HG02973 (cell line): ENCODE measurements around the gene WNT16.
"Not testable (repeated sequence)": the region's sequence is repeated elsewhere in the genome, so short reads cannot be mapped to it uniquely, and the experiment has no call there.

ENCODE experiments used
- ATAC-seq: cut with Tn5 transposase; IDR thresholded peaks from one replicate; pipeline ENCODE4 v1.9.1; 2021; ENCODE audit warnings: moderate library complexity; ENCODE audit not compliant: unreplicated experiment

The WNT16 gene, protein sequence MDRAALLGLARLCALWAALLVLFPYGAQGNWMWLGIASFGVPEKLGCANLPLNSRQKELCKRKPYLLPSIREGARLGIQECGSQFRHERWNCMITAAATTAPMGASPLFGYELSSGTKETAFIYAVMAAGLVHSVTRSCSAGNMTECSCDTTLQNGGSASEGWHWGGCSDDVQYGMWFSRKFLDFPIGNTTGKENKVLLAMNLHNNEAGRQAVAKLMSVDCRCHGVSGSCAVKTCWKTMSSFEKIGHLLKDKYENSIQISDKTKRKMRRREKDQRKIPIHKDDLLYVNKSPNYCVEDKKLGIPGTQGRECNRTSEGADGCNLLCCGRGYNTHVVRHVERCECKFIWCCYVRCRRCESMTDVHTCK

DNA sequence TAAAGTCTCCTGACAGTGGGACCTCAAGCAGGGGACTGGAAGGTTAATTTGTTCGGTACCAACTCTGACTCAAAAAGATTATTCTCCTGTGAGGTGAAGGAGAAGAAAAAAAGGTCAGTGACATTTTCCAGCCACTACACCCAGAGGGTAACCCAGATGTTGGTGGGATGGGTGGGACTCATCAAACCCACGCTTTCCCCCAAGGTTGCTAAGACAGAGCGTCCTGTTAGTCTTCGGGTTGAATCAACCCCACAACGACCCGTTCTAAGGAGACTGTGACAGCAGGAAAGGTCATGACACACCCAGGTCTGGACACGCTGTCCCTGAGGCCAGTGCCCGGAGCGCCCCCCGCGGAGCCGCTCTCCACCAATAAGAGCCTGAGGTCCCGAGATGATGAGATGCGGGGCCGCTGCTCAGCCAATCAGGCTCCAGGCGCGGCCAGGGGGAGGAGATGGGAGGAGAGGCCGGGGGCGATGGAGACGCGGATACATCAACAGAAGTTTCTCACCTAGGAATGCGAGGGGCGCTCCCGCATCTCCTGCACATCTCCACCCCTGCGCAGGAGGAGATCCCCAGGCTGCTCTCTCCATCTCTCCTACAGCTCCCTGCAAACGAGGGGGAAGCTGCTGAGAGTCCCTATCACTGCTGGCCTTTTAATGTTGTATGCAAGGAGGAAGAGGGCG, at the start of gene WNT16:
Gene WNT16, plus strand, starts transcription at position 493 of the 683 bp plus-strand sequence. CDS start 293 bp downstream, outside the sequence.
- ATAC-seq: no peak

DNA sequence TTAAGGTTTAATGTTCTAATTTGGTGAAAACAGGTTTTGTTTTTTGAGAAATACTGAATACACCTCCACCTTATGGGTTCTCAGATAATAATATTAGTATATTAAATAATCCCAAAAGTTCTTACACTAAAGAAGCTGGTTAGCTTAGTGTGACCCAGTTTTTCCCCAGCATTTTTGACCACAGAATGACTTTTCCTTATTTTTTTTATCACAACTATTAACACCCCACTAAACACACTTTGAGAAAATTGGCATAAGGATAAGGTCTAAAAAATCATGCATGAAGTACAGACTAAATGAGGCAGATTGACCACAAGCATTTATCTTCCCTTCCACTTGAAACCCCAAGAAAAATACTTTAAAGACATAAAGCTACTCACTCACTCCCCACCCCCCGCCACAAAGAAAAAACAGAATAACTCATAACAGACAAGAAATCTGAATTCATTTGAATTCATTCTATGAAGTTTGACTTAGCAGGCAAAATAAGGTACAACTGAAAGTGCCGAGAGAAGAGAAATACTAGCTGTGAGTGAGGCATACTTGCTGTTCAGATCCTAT, 49.7 kb upstream of the WNT16 start:
- ATAC-seq: no peak

DNA sequence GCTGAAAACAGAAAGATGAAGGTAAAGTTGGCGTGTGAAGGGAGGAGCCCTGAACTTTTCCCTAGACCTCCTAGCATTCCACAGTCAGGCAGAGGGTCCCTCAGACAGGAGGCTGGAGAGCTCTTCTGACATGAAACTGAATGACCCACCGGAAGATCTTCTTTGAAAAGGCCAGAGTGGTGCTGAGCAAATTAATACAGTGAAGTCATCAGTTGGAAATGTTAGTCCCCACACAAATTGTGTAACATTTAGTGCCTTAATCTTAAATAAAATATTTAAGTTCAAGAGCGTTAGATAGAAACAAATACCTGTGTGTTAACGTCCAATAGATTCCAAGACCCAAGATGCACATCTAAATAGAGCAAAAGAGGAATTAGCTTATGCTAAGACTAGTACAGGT, 49.0 kb upstream of the WNT16 start:
- ATAC-seq: no peak

DNA sequence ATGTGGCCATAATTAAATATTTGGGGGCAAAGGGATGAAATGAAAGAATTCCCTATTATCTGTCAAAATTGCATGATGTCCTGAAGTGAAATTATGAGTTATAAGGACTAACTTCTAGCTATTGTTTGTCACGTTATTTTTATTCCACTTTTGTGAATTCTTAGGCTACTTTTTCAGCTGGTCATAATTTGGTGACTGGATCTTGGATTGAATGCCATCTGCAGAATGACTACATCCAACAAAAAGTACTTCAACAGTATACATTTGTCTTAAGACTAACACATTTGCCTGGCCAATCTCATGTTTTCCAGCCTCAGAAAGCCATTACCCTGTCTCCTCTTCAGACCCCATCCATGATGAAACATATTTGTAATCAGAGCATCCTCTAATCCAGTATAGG, 48.1 kb upstream of the WNT16 start:
- ATAC-seq: no peak

DNA sequence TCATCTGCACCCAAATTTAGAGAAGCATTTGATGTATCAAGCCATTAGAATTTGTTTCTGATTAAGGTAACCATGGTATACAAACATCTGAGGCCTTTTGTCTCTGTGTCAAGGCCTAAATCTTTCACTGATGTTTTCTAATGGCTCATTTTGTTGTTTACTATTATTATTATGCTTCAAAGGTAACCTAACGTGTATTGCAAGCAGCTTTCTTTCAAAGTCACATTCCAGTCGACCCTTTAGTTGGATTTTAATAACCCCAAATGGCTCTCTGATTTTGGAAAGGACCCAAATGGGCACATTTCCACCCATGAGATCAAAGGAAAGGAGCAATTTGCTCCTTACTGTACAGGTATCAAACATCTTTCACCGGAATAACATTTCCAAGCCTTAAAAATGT, 46.7 kb upstream of the WNT16 start:
- ATAC-seq: no peak

DNA sequence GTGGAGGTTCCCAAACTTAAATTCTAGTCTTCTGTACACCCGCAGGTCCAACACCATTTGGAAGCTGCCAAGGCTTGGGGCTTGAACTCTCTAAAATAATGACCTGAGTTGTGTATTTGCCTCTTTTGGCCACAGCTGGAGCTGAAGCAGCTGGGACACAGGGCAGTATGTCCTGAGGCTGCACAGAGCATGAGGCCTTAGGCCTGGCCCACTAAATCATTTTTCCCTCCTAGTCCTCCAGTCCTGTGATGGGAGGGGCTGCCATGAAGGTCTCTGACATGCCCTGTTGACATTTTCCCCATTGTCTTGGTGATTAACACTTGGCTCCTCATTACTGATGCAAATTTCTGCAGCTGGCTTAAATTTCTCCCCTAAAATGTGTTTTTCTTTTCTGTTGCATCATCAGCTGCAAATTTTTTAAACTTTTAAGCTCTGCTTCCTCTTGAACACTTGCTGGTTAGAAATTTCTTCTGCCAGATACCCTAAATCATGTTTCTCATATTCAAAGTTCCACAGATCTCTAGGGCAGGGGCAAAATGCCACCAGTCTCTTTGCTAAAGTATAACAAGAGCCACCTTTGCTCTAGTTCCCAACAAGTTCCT, 43.6 kb upstream of the WNT16 start:
- ATAC-seq: no peak

DNA sequence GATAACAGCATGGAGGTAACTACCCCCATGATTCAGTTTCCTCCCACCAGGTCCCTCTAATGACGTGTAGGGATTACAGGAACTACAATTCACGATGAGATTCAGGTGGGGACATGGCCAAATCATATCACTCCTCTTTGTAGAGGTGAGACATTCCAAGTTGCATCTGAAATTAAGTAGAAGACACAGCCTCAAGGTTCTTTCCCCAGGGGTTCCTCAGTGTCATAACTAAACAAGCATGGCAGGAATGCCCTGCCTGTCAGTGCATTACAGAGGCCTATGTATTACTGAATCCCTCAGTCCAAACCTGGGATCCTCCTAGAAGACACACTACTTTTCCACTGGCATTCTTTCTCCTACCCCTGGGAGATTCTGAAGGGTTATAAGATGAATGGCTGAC, 42.6 kb upstream of the WNT16 start:
- no peak for ATAC-seq

DNA sequence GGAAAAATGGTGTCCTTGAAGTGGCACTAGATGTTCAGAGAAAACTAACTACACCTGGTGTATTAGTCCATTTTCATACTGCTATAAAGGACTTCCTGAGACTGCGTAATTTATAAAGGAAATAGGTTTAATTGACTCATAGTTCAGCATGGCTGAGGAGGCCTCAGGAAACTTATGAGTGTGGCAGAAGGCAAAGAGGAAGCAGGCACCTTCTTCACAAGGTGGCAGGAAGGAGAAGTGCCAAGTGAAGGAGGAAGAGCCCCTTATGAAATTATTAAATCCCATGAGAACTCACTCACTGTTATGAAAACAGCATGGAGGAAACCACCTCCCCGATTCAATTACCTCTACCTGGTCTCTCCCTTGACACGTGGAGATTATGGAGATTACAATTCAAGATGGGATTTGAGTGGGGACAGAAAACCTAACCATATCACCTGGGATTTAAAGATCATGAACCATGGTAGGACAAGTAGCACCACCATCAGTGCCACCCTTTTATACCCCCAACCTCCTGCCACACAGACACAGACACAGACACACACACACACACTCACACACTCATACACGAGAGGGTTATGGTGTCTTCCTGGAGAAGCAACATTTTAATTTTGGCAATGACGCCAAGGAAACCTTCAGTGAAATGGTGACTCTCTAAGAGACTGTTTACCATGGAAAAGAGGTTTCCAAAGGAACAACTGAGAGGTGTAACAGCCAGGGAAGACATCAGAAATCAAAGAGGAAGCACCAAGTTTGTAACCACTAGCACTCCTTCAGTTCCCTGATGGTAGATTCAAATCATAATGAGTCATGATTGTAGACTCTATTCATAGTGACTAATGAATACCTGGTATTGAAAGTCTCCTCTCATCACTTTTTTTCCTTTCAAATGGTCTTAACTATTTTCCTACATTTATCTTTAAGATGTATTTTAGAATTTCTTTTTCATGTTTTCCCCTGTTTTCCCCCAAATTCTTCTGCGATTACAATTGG, 41.8 kb upstream of the WNT16 start:
- ATAC-seq: no peak

DNA sequence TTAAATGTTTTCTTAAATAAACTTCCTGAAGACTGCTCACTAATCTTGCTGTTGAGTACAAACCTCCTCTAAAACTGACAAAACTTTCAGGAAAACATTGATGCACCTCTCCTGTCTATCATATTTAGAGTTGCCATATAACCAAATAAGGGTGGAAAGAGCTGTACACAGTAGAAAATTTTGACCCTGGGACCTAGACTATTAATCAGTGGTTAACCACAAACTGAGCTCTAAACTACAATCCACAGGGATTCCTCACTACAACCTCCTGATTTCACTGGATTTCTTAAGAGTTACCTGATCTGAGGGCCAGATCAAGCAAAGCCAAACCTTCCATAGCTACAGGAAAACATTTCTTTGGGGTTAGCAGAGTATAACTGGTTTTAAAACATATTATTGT, 39.9 kb upstream of the WNT16 start:
- ATAC-seq: no peak

DNA sequence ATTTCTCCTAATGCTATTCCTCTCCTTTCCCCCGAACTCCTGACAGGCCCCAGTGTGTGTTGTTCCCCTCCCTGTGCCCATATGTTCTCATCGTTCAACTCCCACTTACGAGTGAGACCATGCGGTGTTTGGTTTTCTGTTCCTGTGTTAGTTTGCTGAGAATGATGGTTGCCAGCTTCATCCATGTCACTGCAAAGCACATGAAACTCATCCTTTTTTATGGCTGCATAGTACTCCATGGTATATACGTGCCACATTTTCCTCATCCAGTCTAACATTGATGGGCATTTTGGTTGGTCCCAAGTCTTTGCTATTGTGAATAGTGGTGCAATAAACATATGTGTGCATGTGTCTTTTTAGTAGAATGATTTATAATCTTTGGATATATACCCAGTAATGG, 38.9 kb upstream of the WNT16 start:
- not testable (repeated sequence) for ATAC-seq

DNA sequence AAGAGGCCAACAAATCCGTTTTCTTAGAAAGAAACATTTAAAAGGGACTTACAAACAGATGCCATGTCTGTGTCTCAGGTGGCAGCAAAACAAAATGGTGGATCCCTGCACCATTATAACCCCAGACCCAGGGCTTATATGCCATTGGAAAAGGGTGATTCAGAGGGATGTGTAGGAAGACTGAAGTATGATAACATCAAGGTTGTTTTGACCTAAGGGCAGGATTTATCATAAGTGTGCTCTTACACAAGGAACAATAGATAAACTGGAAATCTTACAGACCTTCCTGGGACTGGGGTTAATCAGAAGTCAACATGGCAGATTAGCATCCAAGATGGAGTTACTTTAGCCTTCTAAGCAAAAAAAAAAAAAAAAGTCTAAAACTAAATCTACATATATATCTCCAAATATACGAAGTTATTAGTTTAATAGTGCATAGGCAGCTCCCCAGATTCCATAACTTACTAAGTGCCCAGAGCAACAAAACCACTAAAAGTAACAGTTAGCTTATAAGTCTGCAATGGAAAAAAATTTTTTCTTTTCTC, 34.3 kb upstream of the WNT16 start:
- no peak for ATAC-seq

DNA sequence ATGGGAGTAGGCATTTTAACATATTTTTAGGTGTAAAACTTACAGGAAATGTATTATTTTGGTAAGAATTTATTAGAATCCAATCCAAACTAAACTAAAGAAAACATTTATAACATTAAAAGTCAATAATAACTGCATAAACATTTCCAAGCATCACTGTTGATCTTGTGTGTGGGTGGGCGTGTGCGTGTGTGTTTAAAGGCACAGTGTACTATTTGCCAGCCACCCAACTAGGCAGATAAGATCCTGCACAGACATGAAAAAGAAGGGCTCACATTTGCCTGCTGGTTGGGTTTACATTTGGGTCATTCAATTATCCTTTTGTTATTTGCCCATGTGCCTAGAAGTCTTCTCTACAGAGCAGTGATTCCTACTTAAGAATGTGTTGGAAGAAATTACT, 31.0 kb upstream of the WNT16 start:
- no peak for ATAC-seq

DNA sequence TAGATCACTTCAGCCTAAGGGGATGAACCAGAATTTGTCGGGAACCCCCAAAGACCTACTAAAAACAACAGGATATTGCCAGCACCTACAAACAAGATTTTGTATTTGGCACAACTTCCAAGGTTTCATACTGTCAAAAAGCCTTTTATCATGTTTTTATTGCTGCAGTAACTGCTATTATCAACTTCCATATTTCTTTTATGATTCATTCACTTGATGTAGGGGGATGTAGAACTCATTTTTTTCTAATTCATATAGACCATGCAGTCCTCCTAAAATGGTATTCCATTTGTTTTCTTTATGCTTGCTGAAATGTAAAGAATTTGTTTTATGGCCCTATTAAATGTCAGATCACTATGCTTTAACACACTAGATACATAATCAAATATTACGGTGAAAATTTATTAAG, 30.0 kb upstream of the WNT16 start:
- no peak for ATAC-seq

DNA sequence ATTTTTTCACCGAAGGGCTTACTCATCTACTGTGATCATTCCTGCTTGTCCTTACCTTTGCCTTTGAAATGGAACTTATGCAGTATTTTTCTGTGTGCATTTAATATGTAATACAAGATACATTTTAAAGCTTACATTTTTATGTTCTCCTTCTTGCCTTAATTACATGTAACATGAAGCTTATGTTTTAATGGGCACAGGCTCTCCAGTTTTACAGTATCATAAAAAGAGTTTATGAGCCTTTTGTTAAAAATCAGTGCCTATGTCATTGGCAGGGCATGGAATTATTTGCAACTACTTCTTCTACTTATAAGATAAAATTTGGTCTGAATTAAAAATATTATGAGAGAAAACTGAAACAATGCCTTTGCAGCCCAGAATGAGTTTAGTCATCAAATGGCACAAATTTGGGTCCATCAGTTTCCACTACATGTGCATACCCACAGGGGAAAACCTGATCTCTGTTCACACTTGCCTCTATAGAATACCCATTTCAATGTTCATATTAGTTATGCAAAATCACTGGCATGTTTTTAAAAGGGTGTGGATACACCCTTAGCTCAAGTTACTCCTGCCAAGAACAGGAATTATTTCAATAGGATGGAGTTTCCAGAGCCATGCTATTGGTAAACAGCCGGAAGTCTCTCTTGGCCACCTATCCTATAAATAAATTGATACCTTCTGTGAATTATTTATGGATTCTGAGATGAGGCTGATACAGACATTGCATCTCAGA, 27.9 kb upstream of the WNT16 start:
- no peak for ATAC-seq

DNA sequence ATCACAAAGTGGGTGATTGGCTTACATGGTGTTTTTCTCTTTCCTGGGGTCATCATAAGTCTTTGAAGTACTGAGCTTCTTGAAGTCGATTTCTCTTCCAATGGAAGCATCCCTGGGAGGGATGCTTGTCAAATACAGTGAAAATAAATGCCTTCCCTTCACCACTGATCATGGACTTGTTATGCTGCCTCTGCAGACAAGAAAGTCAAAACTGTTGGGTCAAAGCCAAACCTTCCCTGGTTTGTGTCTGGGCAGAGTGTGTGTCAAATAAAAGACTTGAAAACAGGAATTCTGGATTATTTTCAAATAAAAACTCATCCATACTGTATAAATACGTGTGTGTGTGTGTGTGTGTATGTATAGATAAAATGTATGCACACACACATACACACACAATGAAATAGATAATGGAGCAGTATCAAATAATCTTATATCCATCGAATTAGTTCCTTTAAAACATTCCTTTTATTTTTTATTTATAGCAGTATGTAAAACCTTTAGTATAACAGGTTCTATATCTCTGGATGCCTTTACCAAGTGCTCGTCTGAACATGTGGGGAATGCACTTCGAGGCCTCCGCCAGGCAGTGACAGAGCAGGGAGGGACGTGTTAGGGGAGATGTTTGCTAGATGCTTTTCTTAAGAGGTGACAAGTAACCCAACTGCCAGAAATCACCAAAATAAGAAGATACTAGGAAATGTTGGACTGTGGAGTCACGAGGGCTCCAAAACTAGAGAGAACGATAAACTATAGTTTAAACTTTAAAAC, 27.2 kb upstream of the WNT16 start:
- ATAC-seq: no peak

DNA sequence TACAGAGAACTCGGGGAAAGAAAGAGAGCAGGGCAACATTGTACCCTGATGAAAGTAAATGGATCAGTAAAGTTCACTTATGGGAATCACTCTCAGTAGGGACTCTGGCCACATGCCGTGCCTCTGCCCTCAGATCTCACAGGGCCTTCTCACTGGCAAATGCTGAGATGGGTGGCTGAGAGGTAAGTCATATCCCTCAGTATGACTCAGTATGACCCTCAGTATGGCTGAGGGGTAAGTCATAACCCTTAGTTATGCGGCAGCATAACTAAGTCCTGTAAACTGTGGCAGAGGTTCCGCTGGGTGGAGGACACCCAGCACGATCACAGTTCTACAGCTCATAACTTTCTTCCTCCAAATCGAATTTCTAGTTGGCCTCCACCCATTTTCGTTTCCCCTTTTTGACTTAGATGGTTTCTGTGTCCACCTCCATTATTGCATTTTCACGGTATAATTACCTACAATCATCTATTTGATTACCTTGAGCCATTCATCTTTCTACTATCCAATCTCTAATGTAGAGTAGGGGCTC, 26.5 kb upstream of the WNT16 start:
- peak; percentile 98 for ATAC-seq

DNA sequence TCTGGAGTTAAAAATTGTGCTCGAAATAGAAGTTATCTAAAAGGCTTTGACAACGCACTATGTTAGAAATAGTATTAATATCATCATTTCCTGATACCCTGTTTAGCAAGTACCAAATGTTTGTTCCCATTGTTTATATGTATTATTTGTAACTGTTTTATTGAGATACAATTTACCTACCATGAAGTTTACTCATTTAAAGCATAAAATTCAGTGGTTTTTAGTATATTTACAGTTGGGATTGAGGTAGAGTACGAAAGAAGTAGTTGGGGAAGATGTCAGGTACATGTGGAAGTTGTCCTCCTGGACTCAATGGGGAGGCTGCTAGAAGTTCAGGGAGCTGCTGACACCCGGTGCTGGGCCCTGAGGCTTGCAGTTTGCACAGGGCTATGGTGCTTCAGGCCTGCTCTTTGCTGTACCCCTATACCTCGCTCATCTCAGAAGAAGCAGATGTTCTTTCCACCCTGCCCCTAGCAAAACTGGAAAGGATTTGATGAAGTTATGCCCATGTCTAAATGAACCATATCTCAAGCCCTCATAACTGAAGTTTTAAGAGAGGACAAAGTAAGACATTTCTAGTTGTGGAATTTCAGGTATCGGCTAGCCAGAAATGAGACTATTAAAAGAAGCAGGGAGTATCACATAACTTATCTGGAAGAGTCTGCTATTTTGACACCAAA, 25.2 kb upstream of the WNT16 start:
- ATAC-seq: no peak

DNA sequence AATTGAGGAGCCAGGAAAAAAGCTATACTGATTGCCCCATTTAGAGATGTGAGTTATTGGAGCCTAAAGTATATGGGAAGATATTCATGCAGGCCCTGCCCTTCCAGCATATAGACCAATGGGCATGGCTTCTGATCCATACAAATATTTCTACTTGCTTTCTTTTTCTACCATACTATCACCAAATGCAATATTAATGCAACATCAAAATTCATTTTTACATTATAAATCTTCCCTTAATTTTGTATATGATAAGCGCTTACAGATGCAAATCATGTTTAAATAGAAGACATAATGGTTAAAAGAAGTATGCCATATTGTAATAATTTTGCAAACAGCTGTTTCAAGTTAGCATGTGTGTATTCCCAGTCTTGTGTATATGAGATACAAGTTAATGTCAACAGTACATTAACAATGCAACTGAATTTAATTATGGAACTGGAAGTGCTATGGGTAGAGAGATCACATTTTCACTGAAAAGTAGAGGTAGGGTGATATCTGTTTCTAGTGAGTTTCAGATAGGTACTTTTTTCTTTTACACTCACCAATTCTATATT, 24.6 kb upstream of the WNT16 start:
- ATAC-seq: no peak
